ENCODE measurements around the gene TRAF3. TPM values are rescaled to one million over a fixed set of nuclear protein-coding genes. Genes with fewer than 3 reads are reported as not detected.
"Not testable (repeated sequence)": the region's sequence is repeated elsewhere in the genome, so short reads cannot be mapped to it uniquely, and the experiment has no call there.

TRAF3 gene
- total and polyA plus RNA-seq, 4 donors = 2.1 to 12.0 (median 5.2) TPM

GRCh38 chr14:102835959-102836358 is 58.7 kb downstream of the TRAF3 start:
- no peaks in the 10 kb centered on the region for H3K9me3 ChIP-seq (ENCODE audit: control insufficient read depth in 4 of 4, low read length in 3 of 4)
- H3K36me3 ChIP-seq (ENCODE audit: control insufficient read depth in 4 of 4, insufficient read depth in 3 of 4, low read depth in 1 of 4, low read length in 3 of 4) = peaks cover 0 to 1% (median 0%) of the 10 kb centered on the region in 4 donors
- H3K27me3 ChIP-seq (ENCODE audit: control insufficient read depth in 4 of 4, insufficient read depth in 4 of 4, low read length in 3 of 4) = no peaks in the 10 kb centered on the region
- TF ChIP-seq GABPA (IDR thresholded peaks at IDR 0.05 in 1 of 2, conservative IDR thresholded peaks at IDR 0.05 in 1 of 2) = no peak
- TF ChIP-seq EGR1 (IDR thresholded peaks at IDR 0.05; ENCODE audit: low read depth in 2 of 2) = no peak
- no peak for TF ChIP-seq RAD21 (IDR thresholded peaks at IDR 0.05)
- no peak for TF ChIP-seq SP1 (IDR thresholded peaks at IDR 0.05)
- no peak for TF ChIP-seq MAX (IDR thresholded peaks at IDR 0.05)
- no peak for TF ChIP-seq YY1 (IDR thresholded peaks at IDR 0.05)
- TF ChIP-seq, protein P1, sequence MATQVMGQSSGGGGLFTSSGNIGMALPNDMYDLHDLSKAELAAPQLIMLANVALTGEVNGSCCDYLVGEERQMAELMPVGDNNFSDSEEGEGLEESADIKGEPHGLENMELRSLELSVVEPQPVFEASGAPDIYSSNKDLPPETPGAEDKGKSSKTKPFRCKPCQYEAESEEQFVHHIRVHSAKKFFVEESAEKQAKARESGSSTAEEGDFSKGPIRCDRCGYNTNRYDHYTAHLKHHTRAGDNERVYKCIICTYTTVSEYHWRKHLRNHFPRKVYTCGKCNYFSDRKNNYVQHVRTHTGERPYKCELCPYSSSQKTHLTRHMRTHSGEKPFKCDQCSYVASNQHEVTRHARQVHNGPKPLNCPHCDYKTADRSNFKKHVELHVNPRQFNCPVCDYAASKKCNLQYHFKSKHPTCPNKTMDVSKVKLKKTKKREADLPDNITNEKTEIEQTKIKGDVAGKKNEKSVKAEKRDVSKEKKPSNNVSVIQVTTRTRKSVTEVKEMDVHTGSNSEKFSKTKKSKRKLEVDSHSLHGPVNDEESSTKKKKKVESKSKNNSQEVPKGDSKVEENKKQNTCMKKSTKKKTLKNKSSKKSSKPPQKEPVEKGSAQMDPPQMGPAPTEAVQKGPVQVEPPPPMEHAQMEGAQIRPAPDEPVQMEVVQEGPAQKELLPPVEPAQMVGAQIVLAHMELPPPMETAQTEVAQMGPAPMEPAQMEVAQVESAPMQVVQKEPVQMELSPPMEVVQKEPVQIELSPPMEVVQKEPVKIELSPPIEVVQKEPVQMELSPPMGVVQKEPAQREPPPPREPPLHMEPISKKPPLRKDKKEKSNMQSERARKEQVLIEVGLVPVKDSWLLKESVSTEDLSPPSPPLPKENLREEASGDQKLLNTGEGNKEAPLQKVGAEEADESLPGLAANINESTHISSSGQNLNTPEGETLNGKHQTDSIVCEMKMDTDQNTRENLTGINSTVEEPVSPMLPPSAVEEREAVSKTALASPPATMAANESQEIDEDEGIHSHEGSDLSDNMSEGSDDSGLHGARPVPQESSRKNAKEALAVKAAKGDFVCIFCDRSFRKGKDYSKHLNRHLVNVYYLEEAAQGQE (IDR thresholded peaks at IDR 0.05) = no peak
- no peak for TF ChIP-seq TAF1 (conservative IDR thresholded peaks at IDR 0.05)
- TF ChIP-seq HNF4G (IDR thresholded peaks at IDR 0.05) = no peak
- no peak for TF ChIP-seq RXRA (IDR thresholded peaks at IDR 0.05)
- no peak for TF ChIP-seq FOXA1 (IDR thresholded peaks at IDR 0.05)
- no peak for TF ChIP-seq JUND (IDR thresholded peaks at IDR 0.05)
- TF ChIP-seq, protein P2, sequence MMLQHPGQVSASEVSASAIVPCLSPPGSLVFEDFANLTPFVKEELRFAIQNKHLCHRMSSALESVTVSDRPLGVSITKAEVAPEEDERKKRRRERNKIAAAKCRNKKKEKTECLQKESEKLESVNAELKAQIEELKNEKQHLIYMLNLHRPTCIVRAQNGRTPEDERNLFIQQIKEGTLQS (IDR thresholded peaks at IDR 0.05) = no peak
- TF ChIP-seq, protein P3, sequence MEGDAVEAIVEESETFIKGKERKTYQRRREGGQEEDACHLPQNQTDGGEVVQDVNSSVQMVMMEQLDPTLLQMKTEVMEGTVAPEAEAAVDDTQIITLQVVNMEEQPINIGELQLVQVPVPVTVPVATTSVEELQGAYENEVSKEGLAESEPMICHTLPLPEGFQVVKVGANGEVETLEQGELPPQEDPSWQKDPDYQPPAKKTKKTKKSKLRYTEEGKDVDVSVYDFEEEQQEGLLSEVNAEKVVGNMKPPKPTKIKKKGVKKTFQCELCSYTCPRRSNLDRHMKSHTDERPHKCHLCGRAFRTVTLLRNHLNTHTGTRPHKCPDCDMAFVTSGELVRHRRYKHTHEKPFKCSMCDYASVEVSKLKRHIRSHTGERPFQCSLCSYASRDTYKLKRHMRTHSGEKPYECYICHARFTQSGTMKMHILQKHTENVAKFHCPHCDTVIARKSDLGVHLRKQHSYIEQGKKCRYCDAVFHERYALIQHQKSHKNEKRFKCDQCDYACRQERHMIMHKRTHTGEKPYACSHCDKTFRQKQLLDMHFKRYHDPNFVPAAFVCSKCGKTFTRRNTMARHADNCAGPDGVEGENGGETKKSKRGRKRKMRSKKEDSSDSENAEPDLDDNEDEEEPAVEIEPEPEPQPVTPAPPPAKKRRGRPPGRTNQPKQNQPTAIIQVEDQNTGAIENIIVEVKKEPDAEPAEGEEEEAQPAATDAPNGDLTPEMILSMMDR (IDR thresholded peaks at IDR 0.05; ENCODE audit: low read depth, low read length, missing input control) = no peak
- TF ChIP-seq, protein P4, sequence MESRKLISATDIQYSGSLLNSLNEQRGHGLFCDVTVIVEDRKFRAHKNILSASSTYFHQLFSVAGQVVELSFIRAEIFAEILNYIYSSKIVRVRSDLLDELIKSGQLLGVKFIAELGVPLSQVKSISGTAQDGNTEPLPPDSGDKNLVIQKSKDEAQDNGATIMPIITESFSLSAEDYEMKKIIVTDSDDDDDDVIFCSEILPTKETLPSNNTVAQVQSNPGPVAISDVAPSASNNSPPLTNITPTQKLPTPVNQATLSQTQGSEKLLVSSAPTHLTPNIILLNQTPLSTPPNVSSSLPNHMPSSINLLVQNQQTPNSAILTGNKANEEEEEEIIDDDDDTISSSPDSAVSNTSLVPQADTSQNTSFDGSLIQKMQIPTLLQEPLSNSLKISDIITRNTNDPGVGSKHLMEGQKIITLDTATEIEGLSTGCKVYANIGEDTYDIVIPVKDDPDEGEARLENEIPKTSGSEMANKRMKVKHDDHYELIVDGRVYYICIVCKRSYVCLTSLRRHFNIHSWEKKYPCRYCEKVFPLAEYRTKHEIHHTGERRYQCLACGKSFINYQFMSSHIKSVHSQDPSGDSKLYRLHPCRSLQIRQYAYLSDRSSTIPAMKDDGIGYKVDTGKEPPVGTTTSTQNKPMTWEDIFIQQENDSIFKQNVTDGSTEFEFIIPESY (IDR thresholded peaks at IDR 0.05) = no peak
- TF ChIP-seq NR2F2 (IDR thresholded peaks at IDR 0.05) = no peak
- TF ChIP-seq HNF4A (conservative IDR thresholded peaks at IDR 0.05) = no peak
- 98% methylated on average over 5 of the region's 5 CpGs for WGBS
- DNase-seq (ENCODE audit: low spot score) = no peak
- H3K9ac ChIP-seq (ENCODE audit: low read depth in 1 of 2, low read length in 2 of 2) = no peak overlapping the region
- H3K4me3 ChIP-seq (ENCODE audit: low read depth in 1 of 3, low read length in 3 of 3) = no peak overlapping the region
- no peak overlapping the region for H3K27ac ChIP-seq (ENCODE audit: low read depth in 1 of 2, low read length in 2 of 2)
- H3K4me1 ChIP-seq (ENCODE audit: control insufficient read depth in 4 of 4, insufficient read depth in 4 of 4, low read length in 3 of 4) = peaks cover 0 to 8% (median 3%) of the 10 kb centered on the region in 4 donors

GRCh38 chr14:102837120-102837519 is 59.9 kb downstream of the TRAF3 start:
- H3K36me3 ChIP-seq (ENCODE audit: control insufficient read depth in 4 of 4, insufficient read depth in 3 of 4, low read depth in 1 of 4, low read length in 3 of 4); H3K9ac ChIP-seq (ENCODE audit: low read depth in 1 of 2, low read length in 2 of 2); H3K27me3 ChIP-seq (ENCODE audit: control insufficient read depth in 4 of 4, insufficient read depth in 4 of 4, low read length in 3 of 4); H3K27ac ChIP-seq (ENCODE audit: low read depth in 1 of 2, low read length in 2 of 2); DNase-seq (ENCODE audit: low spot score); H3K4me3 ChIP-seq (ENCODE audit: low read depth in 1 of 3, low read length in 3 of 3); H3K9me3 ChIP-seq (ENCODE audit: control insufficient read depth in 4 of 4, low read length in 3 of 4); H3K4me1 ChIP-seq (ENCODE audit: control insufficient read depth in 4 of 4, insufficient read depth in 4 of 4, low read length in 3 of 4): not testable (repeated sequence)
- WGBS = 98% methylated on average over 5 of the region's 5 CpGs

Measured in liver (tissue), 9 donors.